Gastrocnemius medialis (tissue), 4 donors: ENCODE data around the gene CAB39. TPM values are rescaled to one million over a fixed set of nuclear protein-coding genes. Genes with fewer than 3 reads are reported as not detected.
A peak's percentile ranks its signal among the peaks of the same experiment; 100 is the strongest.

Source experiments
- ATAC-seq, 2 donors: fragments of 150-250 bp; one replicate each; pipeline ENCODE4 v1.9.1; 2016
- DNase-seq, 2 donors: peaks; one replicate each; pipeline ENCODE4 v3.0.0-alpha.2; 2019
- H3K27ac ChIP-seq, 4 donors: fragments of 200-600 bp; sonication (generic); 1 replicate in 1 of 4; 2 replicates in 3 of 4; pipeline ENCODE4 v1.5.1; 2016 to 2018; ENCODE audit warnings: mild to moderate bottlenecking in 2 of 4, moderate library complexity in 1 of 4
- H3K27me3 ChIP-seq, 3 donors: fragments of 200-600 bp; sonication (generic) in 2 of 3; 1 replicate in 1 of 3; 2 replicates in 2 of 3; pipeline versions ENCODE4 v1.5.1 to v1.6.0; 2016 to 2019; ENCODE audit warnings: mild to moderate bottlenecking in 1 of 3, moderate library complexity in 1 of 3
- H3K36me3 ChIP-seq, 2 donors: fragments of 200-600 bp; sonication (generic) in 1 of 2; one replicate each; pipeline ENCODE4 v1.5.1; 2017 to 2018
- H3K4me1 ChIP-seq, 2 donors: fragments of 200-600 bp; sonication (generic) in 1 of 2; one replicate each; pipeline ENCODE4 v1.5.1; 2016 to 2017; ENCODE audit warnings: mild to moderate bottlenecking in 2 of 2
- H3K4me3 ChIP-seq, 4 donors: fragments of 200-600 bp; sonication (generic) in 3 of 4; 1 replicate in 1 of 4; 2 replicates in 3 of 4; pipeline ENCODE4 v1.5.1; 2016 to 2019; ENCODE audit warnings: mild to moderate bottlenecking in 2 of 4
- H3K9me3 ChIP-seq, 3 donors: fragments of 200-600 bp; sonication (generic) in 2 of 3; 1 replicate in 1 of 3; 2 replicates in 2 of 3; pipeline ENCODE4 v1.5.1; 2016 to 2019
- POLR2A ChIP-seq, 2 donors: fragments of 450-650 bp; IDR thresholded peaks; one replicate each; pipeline ENCODE4 v1.6.1; 2017; ENCODE audit warnings: antibody characterized with exemption in 2 of 2, mild to moderate bottlenecking in 2 of 2, moderate library complexity in 2 of 2
- in situ Hi-C, 4 donors: fragments of 200-750 bp; cut with MboI; loops; one replicate each; pipeline versions ENCODE4 v1.15.0 to v1.8.0; 2017; ENCODE audit warnings: low sequenced_read_pairs in 4 of 4
- intact Hi-C: fragments of 100-400 bp; cut with DNase I; formaldehyde crosslinking; loops from one replicate; pipeline ENCODE4 v1.15.1; 2023; ENCODE audit warnings: low total_unique reads
- total RNA-seq, 4 donors: library from RNA; depleted of rRNA; stranded (reverse); fragments of >200 nt; gene quantifications; one replicate each; pipeline versions ENCODE4 v1.1.0 to v1.2.3, GENCODE V29; 2016
- TF ChIP-seq, protein P1 (sequence below), 5 experiments: fragments of 450-650 bp in 3 of 5; fragments of 200-600 bp in 2 of 5; sonication (generic) in 2 of 5; IDR thresholded peaks in 4 of 5; conservative IDR thresholded peaks in 1 of 5; 1 replicate in 4 of 5; 2 replicates in 1 of 5; pipeline ENCODE4 v1.5.1; 2016 to 2019; ENCODE audit warnings: antibody characterized with exemption in 5 of 5, mild to moderate bottlenecking in 3 of 5, moderate library complexity in 3 of 5

CAB39 gene
- total RNA-seq, 4 donors from 2014 or later: 93.9 to 211 (median 133) TPM

DNA sequence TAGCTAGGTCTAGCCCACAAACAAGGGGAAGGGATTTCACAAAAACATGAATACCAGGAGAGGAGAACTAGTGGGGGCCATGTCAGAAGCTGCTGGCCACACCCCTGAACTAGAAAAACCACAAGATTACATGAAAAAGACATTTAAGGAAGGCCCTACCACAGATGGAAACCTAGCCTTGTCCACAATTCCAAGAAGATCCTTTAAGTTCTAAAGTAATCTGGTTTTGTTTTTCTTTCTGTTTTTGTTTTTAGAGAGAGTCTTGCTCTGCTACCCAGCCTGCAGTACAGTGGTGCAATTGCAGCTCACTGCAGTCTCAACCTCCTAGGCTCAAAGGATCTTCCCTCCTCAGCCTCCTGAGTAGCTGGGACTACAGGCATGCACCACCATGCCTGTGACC is 34.2 kb upstream of the CAB39 start:
- no peaks in the 10 kb centered on the region for H3K27me3 ChIP-seq
- peaks cover 0 to 2% of the 10 kb centered on the region in 2 donors for H3K4me1 ChIP-seq
- TF ChIP-seq, protein P1, sequence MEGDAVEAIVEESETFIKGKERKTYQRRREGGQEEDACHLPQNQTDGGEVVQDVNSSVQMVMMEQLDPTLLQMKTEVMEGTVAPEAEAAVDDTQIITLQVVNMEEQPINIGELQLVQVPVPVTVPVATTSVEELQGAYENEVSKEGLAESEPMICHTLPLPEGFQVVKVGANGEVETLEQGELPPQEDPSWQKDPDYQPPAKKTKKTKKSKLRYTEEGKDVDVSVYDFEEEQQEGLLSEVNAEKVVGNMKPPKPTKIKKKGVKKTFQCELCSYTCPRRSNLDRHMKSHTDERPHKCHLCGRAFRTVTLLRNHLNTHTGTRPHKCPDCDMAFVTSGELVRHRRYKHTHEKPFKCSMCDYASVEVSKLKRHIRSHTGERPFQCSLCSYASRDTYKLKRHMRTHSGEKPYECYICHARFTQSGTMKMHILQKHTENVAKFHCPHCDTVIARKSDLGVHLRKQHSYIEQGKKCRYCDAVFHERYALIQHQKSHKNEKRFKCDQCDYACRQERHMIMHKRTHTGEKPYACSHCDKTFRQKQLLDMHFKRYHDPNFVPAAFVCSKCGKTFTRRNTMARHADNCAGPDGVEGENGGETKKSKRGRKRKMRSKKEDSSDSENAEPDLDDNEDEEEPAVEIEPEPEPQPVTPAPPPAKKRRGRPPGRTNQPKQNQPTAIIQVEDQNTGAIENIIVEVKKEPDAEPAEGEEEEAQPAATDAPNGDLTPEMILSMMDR (IDR thresholded peaks at IDR 0.05 in 4 of 5, conservative IDR thresholded peaks at IDR 0.05 in 1 of 5): no peak
- no peak for TF ChIP-seq POLR2A (IDR thresholded peaks at IDR 0.05)
- ATAC-seq: no peak
- no peak overlapping the region for H3K4me3 ChIP-seq
- intact Hi-C loops: no loop called here
- no peaks in the 10 kb centered on the region for H3K9me3 ChIP-seq
- in situ Hi-C loops: no loop called here
- DNase-seq: no peak
- no peaks in the 10 kb centered on the region for H3K36me3 ChIP-seq
- no peak overlapping the region for H3K27ac ChIP-seq

DNA sequence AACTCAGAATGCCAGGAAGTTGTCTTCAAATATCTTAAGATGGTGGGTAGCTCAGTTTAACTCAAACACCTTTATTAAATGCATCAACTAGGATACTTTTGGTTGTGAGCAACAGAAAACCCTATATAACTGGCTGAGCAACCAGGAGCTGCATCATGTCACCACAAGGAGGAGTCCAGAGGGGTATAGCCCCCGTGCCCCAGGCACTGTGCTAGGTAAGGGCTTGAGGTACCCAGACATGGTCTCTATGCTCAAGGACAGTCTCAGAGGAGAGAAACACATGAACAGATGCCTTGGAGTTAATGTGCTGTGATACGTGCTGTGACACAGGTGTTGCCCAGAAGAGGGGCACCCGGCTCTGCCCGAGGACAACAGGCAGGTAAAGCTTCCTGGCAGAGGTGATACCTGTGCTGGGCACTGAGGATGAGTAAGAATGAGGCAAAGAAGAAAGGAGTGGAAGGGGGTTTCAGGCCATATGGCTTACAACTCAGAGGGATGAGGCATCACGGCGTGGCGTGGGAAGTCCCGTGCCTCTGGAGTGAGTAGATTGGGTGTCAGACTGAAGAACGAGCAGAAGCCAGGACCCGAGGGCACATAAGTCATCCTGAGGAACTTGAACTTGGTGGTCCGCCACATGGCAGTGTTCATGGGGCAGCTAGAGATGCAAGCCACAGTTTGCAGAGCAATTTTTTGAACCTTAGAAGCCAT is 32.0 kb upstream of the CAB39 start:
- no peaks in the 10 kb centered on the region for H3K4me1 ChIP-seq
- H3K27me3 ChIP-seq: no peaks in the 10 kb centered on the region
- intact Hi-C loops (no loop called here), in situ Hi-C loops (no loop called here)
- ATAC-seq (peak in 1 of 2 donors; percentile 60), DNase-seq (no peak)
- H3K4me3 ChIP-seq: no peak overlapping the region
- H3K27ac ChIP-seq: no peak overlapping the region
- no peak for TF ChIP-seq POLR2A (IDR thresholded peaks at IDR 0.05)
- TF ChIP-seq, protein P1 (IDR thresholded peaks at IDR 0.05 in 4 of 5, conservative IDR thresholded peaks at IDR 0.05 in 1 of 5): no peak
- no peaks in the 10 kb centered on the region for H3K9me3 ChIP-seq
- no peaks in the 10 kb centered on the region for H3K36me3 ChIP-seq

DNA sequence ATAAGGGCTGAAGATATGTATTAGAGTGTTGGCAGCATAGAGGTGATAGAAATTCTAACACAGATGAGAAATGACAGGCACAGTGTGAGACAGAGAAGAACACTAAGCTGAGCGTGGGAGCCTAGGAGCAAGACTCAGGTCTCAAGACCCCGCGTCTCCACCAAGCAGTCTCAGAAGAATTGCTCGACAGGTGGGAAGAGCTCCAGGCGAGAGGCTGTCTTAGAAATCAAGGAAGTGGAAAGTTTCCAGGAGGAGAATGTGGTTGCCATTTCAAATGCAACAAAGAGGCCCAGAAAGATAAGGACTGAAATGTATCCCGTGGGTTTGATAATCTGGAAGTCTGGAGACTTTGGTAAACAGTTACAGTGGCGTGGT is 31.5 kb upstream of the CAB39 start:
- in situ Hi-C loops (no loop called here), intact Hi-C loops (no loop called here)
- no peak for TF ChIP-seq POLR2A (IDR thresholded peaks at IDR 0.05)
- TF ChIP-seq, protein P1 (IDR thresholded peaks at IDR 0.05 in 4 of 5, conservative IDR thresholded peaks at IDR 0.05 in 1 of 5): no peak
- Histone ChIP-seq H3K4me3 (no peak overlapping the region), H3K36me3 (no peaks in the 10 kb centered on the region), H3K27ac (no peak overlapping the region), H3K27me3 (no peaks in the 10 kb centered on the region), H3K9me3 (no peaks in the 10 kb centered on the region), H3K4me1 (no peaks in the 10 kb centered on the region)
- no peak for DNase-seq
- peak in 1 of 2 donors; percentile 24 for ATAC-seq

DNA sequence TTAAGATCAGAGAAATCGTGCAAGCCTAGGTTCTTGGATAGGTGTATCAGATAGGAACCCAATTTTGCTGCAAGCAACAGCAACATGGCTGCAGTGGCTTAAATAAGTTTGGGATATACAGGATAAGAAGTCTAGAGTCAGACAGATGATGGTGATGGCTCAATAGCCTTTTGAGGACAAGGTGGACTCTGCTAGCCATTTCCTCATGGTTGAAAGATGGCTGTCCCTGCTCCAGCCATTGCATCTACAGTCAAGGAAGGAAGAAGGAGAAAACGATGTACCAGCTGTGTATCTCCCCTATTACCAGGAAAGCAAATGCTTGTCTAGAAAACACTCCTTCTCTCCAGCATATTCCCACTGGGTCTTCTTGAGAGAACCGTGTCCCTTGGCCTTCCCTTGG is 30.1 kb upstream of the CAB39 start:
- H3K9me3 ChIP-seq: no peaks in the 10 kb centered on the region
- no peaks in the 10 kb centered on the region for H3K36me3 ChIP-seq
- intact Hi-C loops: no loop called here
- TF ChIP-seq POLR2A (IDR thresholded peaks at IDR 0.05): no peak
- TF ChIP-seq, protein P1 (IDR thresholded peaks at IDR 0.05 in 4 of 5, conservative IDR thresholded peaks at IDR 0.05 in 1 of 5): no peak
- no peak overlapping the region for H3K4me3 ChIP-seq
- DNase-seq: no peak
- in situ Hi-C loops: no loop called here
- ATAC-seq: no peak
- H3K27me3 ChIP-seq: no peaks in the 10 kb centered on the region
- no peak overlapping the region for H3K27ac ChIP-seq
- peaks cover 5 to 8% of the 10 kb centered on the region in 2 donors for H3K4me1 ChIP-seq
